Measurements from ENCODE around the gene PCNP.

GRCh38 chr3:101591071-101591470 lies 17.1 kb downstream of the PCNP start:
- TF ChIP-seq CTCF (optimal IDR thresholded peaks at IDR 0.05 in 1 of 3, IDR thresholded peaks at IDR 0.05 in 1 of 3, conservative IDR thresholded peaks at IDR 0.05 in 1 of 3; ENCODE audit: extremely low read depth in 1 of 3, insufficient read depth in 2 of 3, low read length in 3 of 3) (no peak), EZH2 (IDR thresholded peaks at IDR 0.05; ENCODE audit: low read length) (no peak)

All from keratinocyte (primary cell).